ENCODE results near the gene CACNA1H.

DNA sequence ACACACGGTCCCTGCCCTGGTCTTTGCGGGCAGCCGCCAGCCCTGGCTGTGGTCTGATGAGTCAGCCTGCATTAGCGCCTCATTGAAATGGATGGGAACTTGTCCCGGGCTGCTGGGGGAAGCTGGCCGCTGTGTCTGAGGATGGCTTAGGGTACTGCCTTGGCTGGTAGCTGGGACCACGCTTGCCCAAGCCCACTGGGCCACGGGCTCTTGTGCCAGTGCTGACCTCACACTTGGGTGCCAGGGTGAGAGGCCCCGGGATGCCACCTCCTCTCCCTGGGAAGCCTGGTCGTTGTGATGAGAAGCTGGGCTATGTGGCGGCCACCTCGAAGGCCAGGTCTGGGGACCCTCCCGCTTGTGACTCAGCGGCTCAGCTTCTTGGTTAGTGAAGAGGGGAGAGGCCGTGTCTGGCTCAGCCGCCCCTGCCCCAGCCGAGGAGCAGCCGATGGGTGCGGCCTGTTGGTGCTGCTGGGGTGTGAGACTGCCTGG is 10.7 kb downstream of the CACNA1H start:
- TF ChIP-seq EZH2phosphoT487 (IDR thresholded peaks at IDR 0.05; ENCODE audit: borderline replicate concordance): no peak
- TF ChIP-seq EZH2 (IDR thresholded peaks at IDR 0.05): no peak
- no peak for TF ChIP-seq CTCF (IDR thresholded peaks at IDR 0.05 in 2 of 3, conservative IDR thresholded peaks at IDR 0.05 in 1 of 3; ENCODE audit: borderline replicate concordance in 1 of 3, insufficient read depth in 1 of 3, low read depth in 2 of 3, low read length in 2 of 3)
- TF ChIP-seq FOSL1 (IDR thresholded peaks at IDR 0.05; ENCODE audit: low read depth): no peak
- TF ChIP-seq RAD21 (IDR thresholded peaks at IDR 0.05; ENCODE audit: low read depth): no peak
- TF ChIP-seq POLR2A (IDR thresholded peaks at IDR 0.05; ENCODE audit: borderline replicate concordance, extremely low read depth, insufficient read depth, insufficient read length): no peak
- no peak for TF ChIP-seq POLR2AphosphoS5 (IDR thresholded peaks at IDR 0.05; ENCODE audit: low read depth, low read length)
- no peak for TF ChIP-seq EGR1 (IDR thresholded peaks at IDR 0.05; ENCODE audit: low read depth)
- TF ChIP-seq TCF7L2 (IDR thresholded peaks at IDR 0.05; ENCODE audit: borderline replicate concordance, extremely low read depth, insufficient read depth, insufficient read length): no peak
- TF ChIP-seq CEBPB (IDR thresholded peaks at IDR 0.05; ENCODE audit: low read depth): no peak
- TF ChIP-seq SP1 (IDR thresholded peaks at IDR 0.05; ENCODE audit: low read depth): no peak
- TF ChIP-seq, protein P1, sequence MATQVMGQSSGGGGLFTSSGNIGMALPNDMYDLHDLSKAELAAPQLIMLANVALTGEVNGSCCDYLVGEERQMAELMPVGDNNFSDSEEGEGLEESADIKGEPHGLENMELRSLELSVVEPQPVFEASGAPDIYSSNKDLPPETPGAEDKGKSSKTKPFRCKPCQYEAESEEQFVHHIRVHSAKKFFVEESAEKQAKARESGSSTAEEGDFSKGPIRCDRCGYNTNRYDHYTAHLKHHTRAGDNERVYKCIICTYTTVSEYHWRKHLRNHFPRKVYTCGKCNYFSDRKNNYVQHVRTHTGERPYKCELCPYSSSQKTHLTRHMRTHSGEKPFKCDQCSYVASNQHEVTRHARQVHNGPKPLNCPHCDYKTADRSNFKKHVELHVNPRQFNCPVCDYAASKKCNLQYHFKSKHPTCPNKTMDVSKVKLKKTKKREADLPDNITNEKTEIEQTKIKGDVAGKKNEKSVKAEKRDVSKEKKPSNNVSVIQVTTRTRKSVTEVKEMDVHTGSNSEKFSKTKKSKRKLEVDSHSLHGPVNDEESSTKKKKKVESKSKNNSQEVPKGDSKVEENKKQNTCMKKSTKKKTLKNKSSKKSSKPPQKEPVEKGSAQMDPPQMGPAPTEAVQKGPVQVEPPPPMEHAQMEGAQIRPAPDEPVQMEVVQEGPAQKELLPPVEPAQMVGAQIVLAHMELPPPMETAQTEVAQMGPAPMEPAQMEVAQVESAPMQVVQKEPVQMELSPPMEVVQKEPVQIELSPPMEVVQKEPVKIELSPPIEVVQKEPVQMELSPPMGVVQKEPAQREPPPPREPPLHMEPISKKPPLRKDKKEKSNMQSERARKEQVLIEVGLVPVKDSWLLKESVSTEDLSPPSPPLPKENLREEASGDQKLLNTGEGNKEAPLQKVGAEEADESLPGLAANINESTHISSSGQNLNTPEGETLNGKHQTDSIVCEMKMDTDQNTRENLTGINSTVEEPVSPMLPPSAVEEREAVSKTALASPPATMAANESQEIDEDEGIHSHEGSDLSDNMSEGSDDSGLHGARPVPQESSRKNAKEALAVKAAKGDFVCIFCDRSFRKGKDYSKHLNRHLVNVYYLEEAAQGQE (IDR thresholded peaks at IDR 0.05; ENCODE audit: low read depth): no peak
- TF ChIP-seq, protein P2, sequence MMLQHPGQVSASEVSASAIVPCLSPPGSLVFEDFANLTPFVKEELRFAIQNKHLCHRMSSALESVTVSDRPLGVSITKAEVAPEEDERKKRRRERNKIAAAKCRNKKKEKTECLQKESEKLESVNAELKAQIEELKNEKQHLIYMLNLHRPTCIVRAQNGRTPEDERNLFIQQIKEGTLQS (IDR thresholded peaks at IDR 0.05): no peak
- TF ChIP-seq, protein P3, sequence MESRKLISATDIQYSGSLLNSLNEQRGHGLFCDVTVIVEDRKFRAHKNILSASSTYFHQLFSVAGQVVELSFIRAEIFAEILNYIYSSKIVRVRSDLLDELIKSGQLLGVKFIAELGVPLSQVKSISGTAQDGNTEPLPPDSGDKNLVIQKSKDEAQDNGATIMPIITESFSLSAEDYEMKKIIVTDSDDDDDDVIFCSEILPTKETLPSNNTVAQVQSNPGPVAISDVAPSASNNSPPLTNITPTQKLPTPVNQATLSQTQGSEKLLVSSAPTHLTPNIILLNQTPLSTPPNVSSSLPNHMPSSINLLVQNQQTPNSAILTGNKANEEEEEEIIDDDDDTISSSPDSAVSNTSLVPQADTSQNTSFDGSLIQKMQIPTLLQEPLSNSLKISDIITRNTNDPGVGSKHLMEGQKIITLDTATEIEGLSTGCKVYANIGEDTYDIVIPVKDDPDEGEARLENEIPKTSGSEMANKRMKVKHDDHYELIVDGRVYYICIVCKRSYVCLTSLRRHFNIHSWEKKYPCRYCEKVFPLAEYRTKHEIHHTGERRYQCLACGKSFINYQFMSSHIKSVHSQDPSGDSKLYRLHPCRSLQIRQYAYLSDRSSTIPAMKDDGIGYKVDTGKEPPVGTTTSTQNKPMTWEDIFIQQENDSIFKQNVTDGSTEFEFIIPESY (IDR thresholded peaks at IDR 0.05; ENCODE audit: extremely low read depth, insufficient replicate concordance, low read length): no peak
